Mesothelial cell of epicardium (in vitro differentiated cells): ENCODE data around the gene MPIG6B. TPM values are rescaled to one million over a fixed set of nuclear protein-coding genes. Genes with fewer than 3 reads are reported as not detected.
"Not testable (repeated sequence)": the region's sequence is repeated elsewhere in the genome, so short reads cannot be mapped to it uniquely, and the experiment has no call there.

Experiments used
- DNase-seq, 2 experiments: peaks; one replicate each; pipeline ENCODE4 v3.0.0; 2021; ENCODE audit warnings: low spot score in 2 of 2; ENCODE audit not compliant: unreplicated experiment in 2 of 2
- H3K27ac Mint-ChIP-seq: 2 replicates; pipeline ENCODE4 v1.8.0; 2021; ENCODE audit warnings: mixed read lengths
- H3K27me3 Mint-ChIP-seq: 2 replicates; pipeline ENCODE4 v1.8.0; 2021; ENCODE audit warnings: low read depth, mixed read lengths
- H3K36me3 Mint-ChIP-seq: 2 replicates; pipeline ENCODE4 v1.8.0; 2021; ENCODE audit warnings: mixed read lengths
- H3K4me1 Mint-ChIP-seq: 2 replicates; pipeline ENCODE4 v1.8.0; 2021; ENCODE audit warnings: mixed read lengths
- H3K4me3 Mint-ChIP-seq: 2 replicates; pipeline ENCODE4 v1.8.0; 2021; ENCODE audit warnings: mild to moderate bottlenecking, moderate library complexity, mixed read lengths
- H3K9me3 Mint-ChIP-seq: 2 replicates; pipeline ENCODE4 v1.8.0; 2021; ENCODE audit warnings: mixed read lengths
- total RNA-seq: library from RNA; stranded (reverse); gene quantifications from 3 replicates; pipeline ENCODE4 v1.2.1, GENCODE V29; 2021
- TF ChIP-seq, protein P1 (sequence below): fragments of 200-600 bp; sonication (generic); IDR thresholded peaks from one replicate; pipeline ENCODE4 v1.5.0; 2021; ENCODE audit warnings: antibody characterized with exemption; ENCODE audit not compliant: unreplicated experiment

The MPIG6B gene
- total RNA-seq, 1 donor from 2014 or later = 0.16 TPM

DNA sequence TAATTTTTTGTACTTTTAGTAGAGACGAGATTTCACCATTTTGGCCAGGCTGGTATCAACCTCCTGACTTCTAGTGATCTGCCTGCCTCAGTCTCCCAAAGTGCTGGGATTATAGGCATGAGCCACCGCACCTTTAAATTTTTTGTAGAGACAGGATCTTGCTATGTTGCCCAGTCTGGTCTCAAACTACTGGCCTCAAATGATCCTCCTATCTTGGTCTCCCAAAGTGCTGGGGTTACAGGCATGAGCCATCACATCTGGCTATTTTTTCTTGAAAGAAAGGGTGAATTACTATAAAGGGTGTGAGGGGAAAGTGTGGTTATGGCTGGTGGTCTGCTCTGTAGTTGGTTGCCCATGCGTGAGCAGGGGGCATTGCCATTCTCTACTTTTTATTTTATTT is 14.9 kb upstream of the MPIG6B start:
- no peaks in the 10 kb centered on the region for H3K9me3 Mint-ChIP-seq
- no peaks in the 10 kb centered on the region for H3K36me3 Mint-ChIP-seq
- TF ChIP-seq, protein P1, sequence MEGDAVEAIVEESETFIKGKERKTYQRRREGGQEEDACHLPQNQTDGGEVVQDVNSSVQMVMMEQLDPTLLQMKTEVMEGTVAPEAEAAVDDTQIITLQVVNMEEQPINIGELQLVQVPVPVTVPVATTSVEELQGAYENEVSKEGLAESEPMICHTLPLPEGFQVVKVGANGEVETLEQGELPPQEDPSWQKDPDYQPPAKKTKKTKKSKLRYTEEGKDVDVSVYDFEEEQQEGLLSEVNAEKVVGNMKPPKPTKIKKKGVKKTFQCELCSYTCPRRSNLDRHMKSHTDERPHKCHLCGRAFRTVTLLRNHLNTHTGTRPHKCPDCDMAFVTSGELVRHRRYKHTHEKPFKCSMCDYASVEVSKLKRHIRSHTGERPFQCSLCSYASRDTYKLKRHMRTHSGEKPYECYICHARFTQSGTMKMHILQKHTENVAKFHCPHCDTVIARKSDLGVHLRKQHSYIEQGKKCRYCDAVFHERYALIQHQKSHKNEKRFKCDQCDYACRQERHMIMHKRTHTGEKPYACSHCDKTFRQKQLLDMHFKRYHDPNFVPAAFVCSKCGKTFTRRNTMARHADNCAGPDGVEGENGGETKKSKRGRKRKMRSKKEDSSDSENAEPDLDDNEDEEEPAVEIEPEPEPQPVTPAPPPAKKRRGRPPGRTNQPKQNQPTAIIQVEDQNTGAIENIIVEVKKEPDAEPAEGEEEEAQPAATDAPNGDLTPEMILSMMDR = no peak
- no peak overlapping the region for H3K4me3 Mint-ChIP-seq
- DNase-seq = no peak
- peaks cover 13% of the 10 kb centered on the region for H3K4me1 Mint-ChIP-seq
- H3K27ac Mint-ChIP-seq = no peak overlapping the region
- no peaks in the 10 kb centered on the region for H3K27me3 Mint-ChIP-seq

- DNase-seq, H3K27me3 Mint-ChIP-seq: not testable (repeated sequence)
Measured at GRCh38 chr6:31709157-31709556, 14.0 kb upstream of the MPIG6B start.

GRCh38 chr6:31710523-31711219 is 12.5 kb upstream of the MPIG6B start:
- TF ChIP-seq, protein P1 = no peak
- Mint-ChIP-seq H3K27me3 (no peaks in the 10 kb centered on the region), H3K4me3 (no peak overlapping the region), H3K36me3 (no peaks in the 10 kb centered on the region), H3K9me3 (no peaks in the 10 kb centered on the region), H3K27ac (no peak overlapping the region), H3K4me1 (peaks cover 26% of the 10 kb centered on the region)
- no peak for DNase-seq

More at GRCh38 chr6:31709157-31709556, 14.0 kb upstream of the MPIG6B start:
- H3K4me1 Mint-ChIP-seq = peaks cover 19% of the 10 kb centered on the region
- not testable (repeated sequence) for H3K9me3 Mint-ChIP-seq, H3K36me3 Mint-ChIP-seq, H3K4me3 Mint-ChIP-seq, H3K27ac Mint-ChIP-seq

GRCh38 chr6:31711233-31711632 is 11.9 kb upstream of the MPIG6B start:
- no peaks in the 10 kb centered on the region for H3K36me3 Mint-ChIP-seq
- H3K9me3 Mint-ChIP-seq = no peaks in the 10 kb centered on the region
- DNase-seq = no peak
- no peaks in the 10 kb centered on the region for H3K27me3 Mint-ChIP-seq
- no peak overlapping the region for H3K27ac Mint-ChIP-seq
- TF ChIP-seq, protein P1 = no peak
- H3K4me1 Mint-ChIP-seq = peaks cover 26% of the 10 kb centered on the region
- no peak overlapping the region for H3K4me3 Mint-ChIP-seq

- H3K9me3 Mint-ChIP-seq = no peaks in the 10 kb centered on the region
- H3K27me3 Mint-ChIP-seq = no peaks in the 10 kb centered on the region
Measured at GRCh38 chr6:31712296-31712695, 10.9 kb upstream of the MPIG6B start.

DNA sequence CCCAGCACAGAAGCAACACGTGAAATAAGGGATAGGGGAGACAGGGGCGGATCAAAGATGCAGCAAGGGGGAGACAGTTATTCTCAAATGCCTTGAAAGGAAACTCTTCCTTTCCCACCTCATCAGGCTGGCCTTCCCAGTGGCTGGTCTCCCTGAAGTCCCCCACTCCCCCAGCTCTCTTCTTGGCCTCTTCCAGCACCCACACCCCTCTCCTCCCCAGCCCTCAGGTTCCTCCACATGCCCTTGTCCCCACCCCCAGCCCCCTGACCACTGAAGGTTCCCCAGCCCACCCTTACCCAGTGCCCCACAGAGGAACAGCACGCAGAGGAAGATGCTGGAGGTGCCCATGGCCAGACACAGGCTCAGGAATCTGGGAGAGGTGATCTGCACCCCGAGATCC is 9.7 kb upstream of the MPIG6B start:
- peak overlapping the region; percentile 99 for H3K27ac Mint-ChIP-seq
- H3K9me3 Mint-ChIP-seq = no peaks in the 10 kb centered on the region
- H3K4me3 Mint-ChIP-seq = no peak overlapping the region
- TF ChIP-seq, protein P1 = no peak
- H3K27me3 Mint-ChIP-seq = no peaks in the 10 kb centered on the region
- H3K4me1 Mint-ChIP-seq = peaks cover 40% of the 10 kb centered on the region
- DNase-seq = no peak
- H3K36me3 Mint-ChIP-seq = no peaks in the 10 kb centered on the region

More at GRCh38 chr6:31712296-31712695, 10.9 kb upstream of the MPIG6B start:
- peaks cover 28% of the 10 kb centered on the region for H3K4me1 Mint-ChIP-seq
- no peak overlapping the region for H3K4me3 Mint-ChIP-seq
- TF ChIP-seq, protein P1 = no peak
- no peaks in the 10 kb centered on the region for H3K36me3 Mint-ChIP-seq
- no peak for DNase-seq
- peak overlapping the region; percentile 69 for H3K27ac Mint-ChIP-seq
